T-helper 1 cell (primary cell): ENCODE results near the gene PTPRN2.
"Not testable (repeated sequence)": the region's sequence is repeated elsewhere in the genome, so short reads cannot be mapped to it uniquely, and the experiment has no call there.

ENCODE experiments used
- DNase-seq, 5 donors: peaks; one replicate each; pipeline ENCODE4 v3.0.0-alpha.2; 2012 to 2020

PTPRN2 gene

GRCh38 chr7:158550394-158550700 lies 37.3 kb downstream of the PTPRN2 start:
- DNase-seq = no peak

GRCh38 chr7:158549616-158550393 lies 37.8 kb downstream of the PTPRN2 start:
- no peak for DNase-seq

- no peak for DNase-seq
Measured at GRCh38 chr7:158549176-158549615, 38.4 kb downstream of the PTPRN2 start.

GRCh38 chr7:158548726-158549125 lies 38.9 kb downstream of the PTPRN2 start:
- DNase-seq = no peak

GRCh38 chr7:158547817-158548216 lies 39.8 kb downstream of the PTPRN2 start:
- no peak for DNase-seq

GRCh38 chr7:158546626-158547025 lies 41.0 kb downstream of the PTPRN2 start:
- no peak for DNase-seq

GRCh38 chr7:158546214-158546613 lies 41.4 kb downstream of the PTPRN2 start:
- no peak for DNase-seq

- no peak for DNase-seq
Measured at GRCh38 chr7:158544708-158545107, 42.9 kb downstream of the PTPRN2 start.

- DNase-seq = no peak
Measured at GRCh38 chr7:158543840-158544239, 43.8 kb downstream of the PTPRN2 start.

- no peak for DNase-seq
Measured at GRCh38 chr7:158542651-158543566, 44.7 kb downstream of the PTPRN2 start.

- no peak for DNase-seq
Measured at GRCh38 chr7:158541346-158542010, 46.1 kb downstream of the PTPRN2 start.

- no peak for DNase-seq
Measured at GRCh38 chr7:158539711-158540146, 47.9 kb downstream of the PTPRN2 start.

- DNase-seq = no peak
Measured at GRCh38 chr7:158538156-158538946, 49.3 kb downstream of the PTPRN2 start.

GRCh38 chr7:158537516-158537882 lies 50.1 kb downstream of the PTPRN2 start:
- DNase-seq = no peak

- DNase-seq = no peak
Measured at GRCh38 chr7:158536871-158537515, 50.6 kb downstream of the PTPRN2 start.

- no peak for DNase-seq
Measured at GRCh38 chr7:158535079-158535478, 52.5 kb downstream of the PTPRN2 start.

GRCh38 chr7:158534598-158534997 lies 53.0 kb downstream of the PTPRN2 start:
- DNase-seq = no peak

- DNase-seq = not testable (repeated sequence)
Measured at GRCh38 chr7:158534134-158534515, 53.5 kb downstream of the PTPRN2 start.

GRCh38 chr7:158533386-158534133 lies 54.1 kb downstream of the PTPRN2 start:
- DNase-seq = no peak

GRCh38 chr7:158532093-158532627 lies 55.5 kb downstream of the PTPRN2 start:
- DNase-seq = no peak

- DNase-seq = no peak
Measured at GRCh38 chr7:158531661-158532060, 56.0 kb downstream of the PTPRN2 start.
